Pancreas (tissue), 10 donors: ENCODE data around the gene RNF167. TPM values are rescaled to one million over a fixed set of nuclear protein-coding genes. Genes with fewer than 3 reads are reported as not detected.

ENCODE experiments used
- ATAC-seq, 4 donors: fragments of 200-7000 bp; cut with Tn5 transposase; one replicate each; pipeline versions ENCODE4 v1.8.0 to v1.9.1; 2020; ENCODE audit warnings: mild to moderate bottlenecking in 4 of 4, moderate library complexity in 4 of 4
- DNase-seq, 6 donors: peaks; one replicate each; pipeline ENCODE4 v3.0.0-alpha.2; 2020
- FAIRE-seq: peaks from 2 replicates; lab custom pipeline; 2012; peaks lifted over from hg19 to GRCh38; lab: Jason Lieb, UNC
- H3K27ac ChIP-seq, 4 donors: fragments of 200-600 bp; sonication (generic); 1 replicate in 3 of 4; 2 replicates in 1 of 4; pipeline versions ENCODE4 v1.5.0 to v1.8.0; 2020
- H3K27me3 ChIP-seq, 4 donors: fragments of 200-600 bp; one replicate each; pipeline ENCODE4 v1.8.0; 2021
- H3K36me3 ChIP-seq, 3 donors: fragments of 200-600 bp; sonication (generic) in 1 of 3; one replicate each; pipeline versions ENCODE4 v1.5.0 to v1.8.0; 2020 to 2021
- H3K4me1 ChIP-seq, 3 donors: fragments of 200-600 bp; one replicate each; pipeline ENCODE4 v1.8.0; 2021
- H3K4me3 ChIP-seq, 4 donors: fragments of 200-600 bp; sonication (generic) in 2 of 4; one replicate each; pipeline versions ENCODE4 v1.5.0 to v1.8.0; 2020 to 2021
- H3K9me3 ChIP-seq, 4 donors: fragments of 200-600 bp; one replicate each; pipeline ENCODE4 v1.8.0; 2021
- CTCF ChIP-seq, 4 donors: fragments of 200-600 bp; sonication (generic) in 3 of 4; IDR thresholded peaks; one replicate each; pipeline versions ENCODE4 v1.5.0 to v1.8.0; 2021; ENCODE audit warnings: antibody characterized with exemption in 4 of 4
- WGBS, 2 donors: extraction: QIAGEN DNeasy Blood & Tissue Kit; methylation state at CpG; one replicate each; pipeline ENCODE4 v1.1.7; 2013; 5-methylcytosine and 5-hydroxymethylcytosine counted together
- intact Hi-C, 3 donors: fragments of 100-400 bp; cut with DNase I; formaldehyde crosslinking; loops; one replicate each; pipeline versions ENCODE4 v1.11.1 to v1.14.2; 2022
- polyA plus RNA-seq, 2 donors: library from polyadenylated mRNA; stranded (reverse); fragments of 200-250 nt; gene quantifications; one replicate each; pipeline ENCODE4 v1.2.3, GENCODE V29; 2013
- total RNA-seq, 6 donors: library from RNA; stranded (reverse); fragmentation: NEBNext Ultra II Directional in 4 of 6; extraction: Animal tissue kit (Norgen Biotek cat#: 25700) in 4 of 6; gene quantifications; one replicate each; pipeline versions ENCODE4 v1.2.1 to v1.2.4, GENCODE V29; 2021 to 2023
- donor health status: healthy with polysubstance abuse.
- donor health status: DM: no; HTN: no; CAD: no; lungs with moderate emphysema.
- donor health status: DM: no; HTN: no; CAD: no.
- donor health status: control.
- donor health status: control.
- donor health status: Bipolar disorder and iron deficiency.
- donor health status: DM: yes; HTN: yes; CAD: no.
- donor health status: DM: no; HTN: no; CAD: no.
- donor health status: DM: no; HTN: no; CAD: no.
- donor health status: DM: yes; HTN: yes; CAD: no.

The RNF167 gene
- total and polyA plus RNA-seq, 8 donors = 40.8 to 118 (median 53.0) TPM

DNA sequence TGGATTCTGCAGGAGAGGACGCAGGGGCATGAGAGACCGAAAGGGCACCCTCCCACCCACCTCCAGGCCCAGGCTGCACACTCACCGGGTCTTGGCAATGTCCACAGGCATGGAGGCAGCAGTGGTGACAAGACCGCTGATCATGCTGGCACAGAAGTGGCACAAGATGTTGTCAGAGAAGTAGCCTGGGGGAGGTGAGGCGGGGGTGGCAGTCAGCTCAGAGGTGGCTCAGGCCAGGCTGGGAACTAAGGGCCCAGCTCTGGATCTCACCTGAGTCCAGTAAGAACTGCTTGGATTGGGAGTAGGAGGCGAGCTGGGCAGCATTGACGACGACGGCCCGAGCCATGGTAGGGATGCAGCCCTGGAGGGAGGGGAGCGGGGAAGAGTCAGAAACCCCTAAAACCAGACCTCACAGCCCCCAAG, 2.0 kb upstream of the RNF167 start:
- intact Hi-C loops = loop anchor here in 1 of 3 donors (10.0 kb wide), 1 partner anchor 47 kb away; the partner anchor contains the start of gene CAMTA2

DNA sequence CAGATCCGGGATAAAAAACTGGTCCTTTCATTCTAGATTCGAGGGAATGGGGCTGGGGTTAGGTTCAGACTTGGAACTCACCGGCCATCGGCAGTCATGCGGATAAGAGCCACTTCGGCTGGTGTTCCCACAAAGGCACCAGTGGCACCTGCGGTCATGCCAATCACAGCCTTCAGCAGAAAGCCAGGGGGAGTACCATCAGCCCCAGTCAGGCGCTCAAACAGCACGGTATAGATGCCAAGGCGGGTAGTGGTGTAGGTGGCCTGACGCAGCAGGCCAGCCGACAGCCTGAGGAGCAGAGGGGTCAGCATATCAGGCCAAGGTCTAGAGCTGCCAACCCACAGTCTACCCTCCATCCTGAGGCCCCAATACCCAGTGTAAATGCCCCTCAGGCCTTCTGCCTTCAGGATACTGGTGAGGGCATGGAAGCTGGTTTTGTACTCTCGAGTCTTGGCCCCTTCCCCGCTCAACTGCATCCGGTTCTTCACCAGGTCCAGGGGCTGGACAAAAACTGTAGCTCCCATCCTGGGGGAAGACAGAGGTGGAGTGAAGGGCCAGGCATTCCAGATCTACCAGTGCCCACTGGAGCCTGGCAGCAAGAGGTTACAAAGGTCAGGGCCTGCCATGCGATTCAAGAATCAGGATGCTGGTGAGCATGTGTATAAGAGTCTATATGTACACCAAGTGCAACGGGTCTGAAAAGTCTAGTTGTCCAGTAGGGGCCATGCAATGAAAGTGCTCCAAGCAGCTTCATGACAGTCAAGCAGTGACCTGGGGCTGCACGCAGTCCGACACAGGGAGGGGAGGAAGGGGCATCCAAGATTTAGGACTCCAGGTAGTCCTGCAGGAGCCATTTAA, 1.2 kb upstream of the RNF167 start:
- DNase-seq (peak in 2 of 6 donors; percentile 25 to 50), FAIRE-seq (no peak), ATAC-seq (no peak)

More for the DNA sequence above, 2.0 kb upstream of the RNF167 start:
- Histone ChIP-seq H3K27ac (no peak overlapping the region), H3K4me1 (peaks cover 5 to 23% (median 15%) of the 10 kb centered on the region in 3 donors), H3K27me3 (no peaks in the 10 kb centered on the region), H3K4me3 (peak overlapping the region in 1 of 4 donors; percentile 97), H3K36me3 (peaks cover 0 to 12% (median 7%) of the 10 kb centered on the region in 3 donors), H3K9me3 (no peaks in the 10 kb centered on the region)
- peak in 2 of 6 donors; percentile 26 to 62 for DNase-seq
- no peak for ATAC-seq
- FAIRE-seq = no peak
- WGBS, 2 donors = 83 to 86% methylated on average over 10 to 11 of the region's 11 CpGs
- TF ChIP-seq CTCF (IDR thresholded peaks at IDR 0.05) = no peak

DNA sequence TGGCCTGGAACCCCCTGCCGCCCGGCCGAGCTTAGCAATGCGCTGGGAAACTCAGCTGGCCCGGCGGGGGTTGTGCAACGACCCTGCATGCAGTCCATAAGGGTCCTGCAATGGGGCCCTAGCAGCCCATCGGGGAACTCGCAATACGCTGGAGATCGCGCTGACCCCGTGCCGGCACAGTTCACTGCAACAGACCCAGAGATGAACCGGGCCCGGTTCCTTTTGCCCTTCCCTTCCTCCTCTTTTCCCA, 597 bp upstream of the RNF167 start:
- 0 to 1% methylated on average over 14 to 16 of the region's 16 CpGs for WGBS, 2 donors
- no peak for ATAC-seq

More for the DNA sequence above, 1.2 kb upstream of the RNF167 start:
- Histone ChIP-seq H3K27ac (peak overlapping the region; percentile 73 to 91 (median 89)), H3K27me3 (no peaks in the 10 kb centered on the region), H3K4me3 (peak overlapping the region; percentile 52 to 97 (median 80)), H3K4me1 (peaks cover 5 to 23% (median 15%) of the 10 kb centered on the region in 3 donors), H3K36me3 (peaks cover 0 to 18% (median 7%) of the 10 kb centered on the region in 3 donors), H3K9me3 (no peaks in the 10 kb centered on the region)
- WGBS, 2 donors = 52 to 54% methylated on average over 19 of the region's 19 CpGs
- no peak for TF ChIP-seq CTCF (IDR thresholded peaks at IDR 0.05)
- intact Hi-C loops = loop anchor here in 1 of 3 donors (10.0 kb wide), 1 partner anchor 46 kb away; the partner anchor contains the start of gene CAMTA2

GRCh38 chr17:4940555-4941318, 669 bp downstream of the RNF167 start:
- H3K36me3 ChIP-seq = peaks cover 0 to 26% (median 7%) of the 10 kb centered on the region in 3 donors
- DNase-seq (peak in 3 of 6 donors; percentile 80 to 87 (median 85)), FAIRE-seq (no peak), ATAC-seq (peak; percentile 74 to 85 (median 82))
- peak overlapping the region; percentile 73 to 91 (median 89) for H3K27ac ChIP-seq
- no peaks in the 10 kb centered on the region for H3K27me3 ChIP-seq
- H3K4me1 ChIP-seq = peaks cover 5 to 32% (median 21%) of the 10 kb centered on the region in 3 donors
- no peaks in the 10 kb centered on the region for H3K9me3 ChIP-seq
- peak overlapping the region; percentile 52 to 97 (median 80) for H3K4me3 ChIP-seq
- intact Hi-C loops = no loop called here
- TF ChIP-seq CTCF (IDR thresholded peaks at IDR 0.05) = no peak
- 1% methylated on average over 29 of the region's 29 CpGs for WGBS, 2 donors

More for the DNA sequence above, 597 bp upstream of the RNF167 start:
- no peaks in the 10 kb centered on the region for H3K9me3 ChIP-seq
- intact Hi-C loops = loop anchor here in 1 of 3 donors (10.0 kb wide), 1 partner anchor 45 kb away; the partner anchor contains the start of gene CAMTA2
- no peak for TF ChIP-seq CTCF (IDR thresholded peaks at IDR 0.05)
- no peak for FAIRE-seq
- H3K4me1 ChIP-seq = peaks cover 5 to 20% (median 15%) of the 10 kb centered on the region in 3 donors
- peak in 3 of 6 donors; percentile 62 to 82 (median 67) for DNase-seq
- peak overlapping the region; percentile 52 to 97 (median 80) for H3K4me3 ChIP-seq
- H3K36me3 ChIP-seq = peaks cover 0 to 22% (median 7%) of the 10 kb centered on the region in 3 donors
- H3K27ac ChIP-seq = peak overlapping the region; percentile 73 to 91 (median 89)
- no peaks in the 10 kb centered on the region for H3K27me3 ChIP-seq
